ENCODE data around the gene NDUFAB1.
"Not testable (repeated sequence)": the region's sequence is repeated elsewhere in the genome, so short reads cannot be mapped to it uniquely, and the experiment has no call there.

NDUFAB1 gene

DNA sequence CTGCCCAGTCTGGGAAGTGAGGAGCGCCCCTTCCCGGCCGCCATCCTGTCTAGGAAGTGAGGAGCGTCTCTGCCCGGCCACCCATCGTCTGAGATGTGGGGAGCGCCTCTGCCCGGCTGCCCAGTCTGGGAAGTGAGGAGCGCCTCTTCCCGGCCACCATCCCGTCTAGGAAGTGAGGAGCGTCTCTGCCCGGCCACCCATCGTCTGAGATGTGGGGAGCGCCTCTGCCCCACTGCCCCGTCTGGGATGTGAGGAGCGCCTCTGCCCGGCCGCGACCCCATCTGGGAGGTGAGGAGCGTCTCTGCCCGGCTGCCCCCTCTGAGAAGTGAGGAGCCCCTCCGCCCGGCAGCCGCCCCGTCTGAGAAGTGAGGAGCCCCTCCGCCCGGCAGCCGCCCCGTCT is 12.8 kb downstream of the NDUFAB1 start:
- DNase-seq, result not testable (repeated sequence)

DNA sequence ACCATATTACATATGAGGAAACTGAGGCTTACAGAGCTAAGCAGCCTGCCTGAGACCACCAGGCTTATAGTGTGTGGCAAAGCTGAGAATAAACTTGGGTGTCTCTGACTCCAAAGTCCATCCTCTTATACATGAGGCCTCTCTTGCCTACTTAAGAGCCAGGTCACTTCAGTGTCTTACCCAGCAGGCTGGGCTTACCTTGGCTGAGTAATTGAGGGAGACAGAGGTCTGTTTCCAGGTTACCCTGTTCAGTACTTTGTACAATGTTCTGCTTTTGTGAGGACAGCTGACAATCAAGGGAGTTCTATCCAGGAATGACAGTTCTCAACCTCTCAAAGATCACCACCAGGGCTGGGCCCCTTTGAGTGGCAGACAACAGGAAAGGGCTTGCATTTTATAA is 14.4 kb downstream of the NDUFAB1 start:
- DNase-seq, result no peak

DNA sequence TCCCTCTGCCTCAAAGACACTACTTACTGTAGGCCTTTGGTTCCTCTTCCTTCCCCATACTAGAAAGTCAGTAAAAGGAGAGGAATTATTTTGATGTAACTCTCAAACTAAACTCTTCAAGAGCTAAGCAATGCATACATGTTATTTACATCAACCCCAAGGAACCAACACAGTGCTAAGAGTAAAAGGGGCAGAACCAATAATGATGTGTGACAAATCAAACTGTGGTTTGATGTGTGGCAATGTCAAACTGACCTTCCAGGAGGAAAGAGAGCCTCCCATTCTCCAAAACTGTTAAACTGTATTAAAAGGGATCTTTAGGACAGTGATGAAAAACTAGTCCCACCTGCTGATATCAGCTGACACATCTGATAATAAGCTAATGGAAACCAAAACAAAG is 15.7 kb downstream of the NDUFAB1 start:
- DNase-seq, result no peak

DNA sequence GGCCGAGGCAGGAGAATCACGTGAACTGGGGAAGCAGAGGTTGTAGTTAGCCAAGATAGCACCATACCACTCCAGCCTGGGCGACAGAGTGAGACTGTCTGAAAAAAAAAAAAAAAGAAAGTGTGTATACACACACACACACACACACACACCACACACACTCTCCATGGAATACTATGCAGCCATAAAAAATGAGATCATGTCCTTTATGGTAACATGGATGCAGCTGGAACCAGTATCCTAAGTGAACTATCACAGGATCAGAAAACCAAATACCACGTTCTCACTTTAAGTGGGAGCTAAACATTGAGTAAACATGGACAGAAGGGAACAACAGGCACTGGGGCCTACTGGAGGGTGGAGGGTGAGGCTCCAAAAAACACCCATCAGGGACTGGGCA is 16.7 kb downstream of the NDUFAB1 start:
- no peak for DNase-seq

- no peak for DNase-seq
Observed at GRCh38 chr16:23578101-23578830, 17.9 kb downstream of the NDUFAB1 start.

GRCh38 chr16:23577493-23577892 is 18.6 kb downstream of the NDUFAB1 start:
- no peak for DNase-seq

GRCh38 chr16:23575834-23576233 is 20.3 kb downstream of the NDUFAB1 start:
- DNase-seq, result no peak

DNA sequence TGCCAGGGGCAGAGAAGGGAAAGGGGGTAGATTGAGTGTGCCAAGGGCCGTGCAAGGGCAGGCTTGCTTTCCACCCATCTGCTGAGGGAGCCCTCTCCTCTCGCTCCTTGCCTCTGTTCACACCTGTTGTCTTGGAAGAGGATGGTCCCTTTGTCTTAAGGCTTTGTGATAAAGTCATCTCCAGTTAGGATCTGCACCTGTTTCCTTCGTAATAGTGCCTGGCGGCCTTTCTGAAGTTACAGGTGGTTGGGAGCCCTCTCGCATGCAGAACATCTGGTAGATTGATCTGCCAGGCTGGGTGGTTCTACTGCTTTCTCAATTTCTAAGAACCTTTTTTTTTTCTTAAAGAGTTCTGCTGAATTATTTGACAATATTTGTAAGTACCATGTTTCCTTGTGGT is 22.3 kb downstream of the NDUFAB1 start:
- no peak for DNase-seq

DNA sequence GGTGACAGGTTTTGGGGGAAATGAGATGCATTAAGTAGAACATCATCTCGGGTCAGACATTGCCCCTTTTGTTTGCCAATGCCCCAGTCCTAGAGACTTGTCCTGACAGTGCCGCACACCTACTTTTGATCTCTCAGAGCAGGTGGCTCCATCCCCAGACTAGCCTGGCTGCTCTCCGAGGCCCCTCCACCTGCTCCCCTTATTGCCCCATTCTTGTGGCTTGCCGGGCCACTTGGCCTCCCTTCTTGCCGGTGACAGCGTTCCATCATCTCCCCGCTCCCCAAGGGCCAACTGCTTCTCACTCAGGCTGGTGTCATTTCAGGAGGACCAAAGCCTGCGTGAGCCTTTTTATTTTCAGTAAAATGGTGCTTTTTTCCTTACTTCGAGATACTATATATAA is 23.7 kb downstream of the NDUFAB1 start:
- DNase-seq, result no peak

DNA sequence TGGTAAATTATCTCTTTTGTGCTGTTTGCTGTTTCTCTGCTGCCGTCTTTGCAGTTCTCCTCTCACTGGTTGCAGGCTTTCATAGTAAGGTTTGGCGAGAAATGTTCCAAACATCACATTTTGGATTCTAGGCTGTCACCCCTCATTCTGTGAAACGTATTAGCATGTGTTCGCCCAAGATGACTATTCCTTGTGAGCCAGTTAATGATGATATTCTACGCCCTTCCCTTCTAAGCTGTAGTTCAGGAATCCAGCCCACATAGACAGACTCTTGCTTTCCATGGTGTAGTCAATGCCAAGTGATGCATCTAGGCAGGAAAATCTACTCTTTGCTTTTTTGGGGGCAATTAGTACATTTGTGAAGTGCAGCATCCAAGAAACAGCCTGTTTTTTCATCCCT is 24.2 kb downstream of the NDUFAB1 start:
- DNase-seq, result no peak

- no peak for DNase-seq
Observed at GRCh38 chr16:23570992-23571632, 25.0 kb downstream of the NDUFAB1 start.

- DNase-seq, result no peak
Observed at GRCh38 chr16:23567602-23568001, 28.5 kb downstream of the NDUFAB1 start.

DNA sequence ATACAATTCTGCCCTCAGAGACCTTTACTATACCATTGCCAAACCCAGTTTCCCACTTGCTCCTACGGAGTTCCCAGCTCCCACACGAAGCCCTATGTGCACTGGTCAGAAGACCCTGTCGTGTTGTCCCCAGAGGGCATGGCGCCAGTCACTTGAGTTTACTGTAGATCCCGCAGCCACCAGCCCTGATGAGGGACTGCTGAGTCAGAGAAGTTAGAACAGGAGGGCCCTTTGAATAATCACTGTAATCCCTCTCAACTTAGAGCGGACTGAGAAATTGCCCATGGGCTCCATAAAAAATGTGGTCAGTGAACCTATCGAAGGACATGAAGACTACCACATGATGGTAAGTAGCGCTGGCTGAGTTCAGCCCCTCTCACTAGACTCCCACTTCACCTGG is 29.4 kb downstream of the NDUFAB1 start:
- no peak for DNase-seq

DNA sequence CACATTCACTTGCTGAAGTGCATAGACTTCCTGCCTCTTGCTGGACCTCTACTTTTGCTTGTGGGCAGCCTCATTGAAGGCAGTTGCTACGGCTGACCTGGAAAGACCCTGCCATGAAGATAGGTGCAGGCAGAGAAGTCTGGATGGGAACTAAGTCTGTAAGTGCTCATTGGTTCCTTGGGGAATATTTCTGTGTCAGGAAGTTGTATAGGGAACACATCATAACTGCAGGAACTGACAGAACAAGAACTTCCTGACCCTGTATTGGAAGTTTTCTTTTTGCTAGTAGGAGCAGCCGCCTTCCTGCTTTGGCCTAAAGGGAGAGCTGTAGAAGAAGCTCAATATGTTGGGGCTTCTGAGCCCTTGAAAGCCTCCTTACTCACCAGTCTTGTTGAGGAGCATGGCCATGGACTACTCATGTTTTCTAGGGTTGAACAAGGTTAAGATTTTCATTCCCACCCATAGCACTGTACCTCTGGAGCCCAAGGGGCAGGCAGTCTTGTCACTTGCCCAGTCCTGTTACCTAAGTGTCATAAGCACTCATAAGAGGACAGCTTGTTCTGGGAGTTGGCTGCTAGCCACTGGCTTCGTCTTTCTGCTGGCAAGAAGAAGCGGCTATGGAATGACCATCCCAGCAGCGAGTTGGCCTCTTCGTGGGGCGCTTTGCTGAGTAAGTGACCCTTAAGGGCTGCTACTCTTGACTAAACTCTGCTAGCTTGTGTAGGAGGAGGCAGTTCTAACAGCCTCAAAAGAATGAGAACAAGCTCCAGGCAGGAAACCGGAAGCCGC is 31.3 kb downstream of the NDUFAB1 start:
- no peak for DNase-seq

DNA sequence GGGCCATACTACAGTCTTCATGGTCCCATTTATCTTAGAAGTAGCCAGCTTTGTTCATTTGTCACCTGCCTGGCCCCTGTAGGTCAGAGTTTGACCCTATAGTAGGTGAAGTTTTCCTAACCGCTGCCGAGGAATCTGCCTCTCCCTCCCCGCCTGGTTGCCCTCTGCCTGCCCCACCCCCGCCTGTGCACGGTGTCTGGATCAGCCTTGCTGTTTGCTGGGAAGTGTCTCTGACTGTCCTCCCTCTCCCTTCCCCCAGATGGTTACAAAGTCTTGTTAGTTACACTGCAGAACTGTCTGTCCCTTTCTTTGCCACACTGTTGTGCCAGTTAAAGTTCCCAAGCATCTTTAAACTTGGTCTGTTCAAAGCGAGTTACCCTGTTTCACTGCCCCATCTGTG is 32.9 kb downstream of the NDUFAB1 start:
- DNase-seq, result no peak

GRCh38 chr16:23562505-23562904 is 33.6 kb downstream of the NDUFAB1 start:
- no peak for DNase-seq

DNA sequence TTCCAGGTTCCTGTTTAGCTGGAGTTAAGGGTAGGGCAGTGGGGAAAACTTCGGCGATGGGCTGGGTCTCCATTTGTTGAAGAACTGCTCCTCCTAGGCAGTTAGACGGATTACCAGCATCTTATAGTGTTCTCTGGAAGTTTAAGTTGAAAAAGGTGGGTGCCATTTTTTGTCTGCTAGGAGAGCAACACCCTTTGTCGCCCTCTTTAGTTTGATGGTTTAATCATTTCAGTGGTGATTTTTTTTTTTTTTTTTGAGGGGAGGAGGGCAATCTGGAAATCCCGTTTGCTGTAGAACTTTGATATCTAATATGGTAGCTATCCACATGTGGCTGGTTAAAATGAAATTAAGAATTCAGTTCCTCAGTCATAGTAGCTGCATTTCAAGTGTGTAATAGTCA is 34.5 kb downstream of the NDUFAB1 start:
- DNase-seq, result no peak

DNA sequence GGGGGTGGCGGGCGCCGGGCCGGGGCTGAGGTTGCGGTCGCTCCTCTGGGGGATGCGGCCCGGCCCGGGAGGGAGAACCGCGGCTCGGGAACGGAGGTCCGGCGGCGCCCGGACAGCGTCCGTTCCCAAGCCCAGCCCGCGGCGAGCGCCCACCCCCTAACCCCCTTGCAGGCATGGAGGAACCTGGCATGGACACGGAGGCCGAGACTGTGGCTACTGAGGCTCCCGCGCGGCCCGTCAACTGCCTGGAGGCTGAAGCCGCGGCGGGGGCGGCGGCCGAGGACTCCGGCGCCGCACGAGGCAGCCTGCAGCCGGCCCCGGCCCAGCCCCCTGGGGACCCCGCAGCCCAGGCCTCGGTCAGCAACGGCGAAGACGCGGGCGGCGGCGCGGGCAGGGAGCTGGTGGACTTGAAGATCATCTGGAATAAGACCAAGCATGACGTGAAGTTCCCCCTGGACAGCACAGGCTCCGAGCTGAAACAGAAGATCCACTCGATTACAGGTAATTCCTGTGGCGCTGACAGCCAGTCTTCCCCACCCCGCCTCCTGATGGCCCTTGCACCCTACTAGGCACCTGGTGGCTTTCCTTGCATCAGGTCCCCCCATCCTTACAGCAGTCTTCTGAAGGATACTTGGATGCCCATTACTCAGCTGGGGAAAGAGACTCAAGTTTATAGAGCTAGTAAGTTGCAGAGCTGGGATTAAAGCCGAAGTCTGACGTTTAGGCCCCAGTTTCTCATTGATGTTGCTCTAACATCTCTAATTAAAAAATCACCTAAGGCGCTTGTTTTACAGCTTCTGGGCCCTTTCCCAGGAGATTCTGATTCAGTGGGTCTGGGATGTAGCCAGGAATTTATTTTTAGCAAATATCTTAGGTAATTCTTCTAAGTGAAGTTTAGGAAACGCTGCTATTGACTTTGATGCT is 38.1 kb downstream of the NDUFAB1 start:
- no peak for DNase-seq

- DNase-seq, result peak; percentile 96
Observed at GRCh38 chr16:23556881-23557778, 39.0 kb downstream of the NDUFAB1 start, which contains the start of the genes EARS2 and UBFD1. TSS of gene EARS2 (minus strand) at chr16:23557350. CDS start at chr16:23557343, 7 bp downstream. TSS of gene UBFD1 (plus strand) at chr16:23557727. CDS start at chr16:23557743, 16 bp downstream.

GRCh38 chr16:23554536-23554935 is 41.6 kb downstream of the NDUFAB1 start:
- no peak for DNase-seq

DNA sequence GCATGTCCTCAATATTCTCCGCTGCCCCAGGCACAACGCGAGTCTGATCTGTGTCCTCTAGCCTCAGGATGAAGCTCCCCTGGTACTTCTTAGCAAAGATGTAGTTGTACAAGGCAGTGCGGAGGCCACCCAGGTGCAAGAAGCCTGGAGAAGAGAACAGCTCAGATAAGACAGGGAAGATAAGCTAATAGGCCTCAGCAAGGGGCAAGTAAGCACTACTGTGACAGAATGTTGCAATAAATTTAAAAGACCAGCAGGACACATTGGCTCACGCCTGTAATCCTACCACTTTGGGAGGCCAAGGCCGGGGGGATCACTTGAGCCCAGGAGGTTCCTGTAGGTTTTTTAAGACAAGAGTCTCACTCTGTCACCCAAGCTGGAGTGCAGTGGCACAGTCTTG is 44.0 kb downstream of the NDUFAB1 start:
- DNase-seq, result no peak

GRCh38 chr16:23549938-23550337 is 46.2 kb downstream of the NDUFAB1 start:
- DNase-seq, result no peak
